ENCODE results near the gene REELD1.

The REELD1 gene

GRCh38 chr4:146271466-146271865 is 57.1 kb downstream of the REELD1 start:
- DNase-seq: no peak

- no peak for DNase-seq
Measured at GRCh38 chr4:146273204-146273901, 59.0 kb downstream of the REELD1 start.

GRCh38 chr4:146274774-146275173 is 60.4 kb downstream of the REELD1 start:
- DNase-seq: no peak

GRCh38 chr4:146275370-146275769 is 61.0 kb downstream of the REELD1 start:
- DNase-seq: no peak

GRCh38 chr4:146278986-146279385 is 64.6 kb downstream of the REELD1 start:
- DNase-seq: no peak
